OCI-LY1 (cell line): ENCODE data around the gene TAF9.

ENCODE experiments used
- CTCF ChIP-seq: fragments of 200-600 bp; sonication (generic), shearing (Covaris generic); IDR thresholded peaks from 2 replicates; pipeline ENCODE4 v1.5.1; 2017; ENCODE audit warnings: mild to moderate bottlenecking, antibody characterized with exemption, low read length, moderate library complexity, mixed read lengths
- EZH2 ChIP-seq: fragments of 200-600 bp; sonication (generic), shearing (Covaris generic); IDR thresholded peaks from 2 replicates; pipeline ENCODE4 v1.8.0; 2017; ENCODE audit warnings: borderline replicate concordance, mixed run types, mild to moderate bottlenecking, antibody characterized with exemption, low read length, moderate library complexity, mixed read lengths

- TF ChIP-seq CTCF (no peak), EZH2 (no peak)
These were observed 4.5 kb downstream of the TAF9 start for GRCh38 chr5:69364850-69365249.
